Gastroesophageal sphincter (tissue), 4 donors: ENCODE data around the gene FAM120A. TPM values are rescaled to one million over a fixed set of nuclear protein-coding genes. Genes with fewer than 3 reads are reported as not detected.

ENCODE experiments used
- ATAC-seq: fragments of 150-250 bp; one replicate; pipeline ENCODE4 v1.9.1; 2016; ENCODE audit warnings: mild to moderate bottlenecking, moderate library complexity
- H3K27ac ChIP-seq, 4 donors: fragments of 200-600 bp; sonication (generic) in 3 of 4; 1 replicate in 3 of 4; 2 replicates in 1 of 4; pipeline ENCODE4 v1.5.1; 2016 to 2019
- H3K27me3 ChIP-seq: fragments of 200-600 bp; sonication (generic); one replicate; pipeline ENCODE4 v1.5.1; 2019
- H3K36me3 ChIP-seq, 2 donors: fragments of 200-600 bp; sonication (generic); one replicate each; pipeline ENCODE4 v1.5.1; 2019; ENCODE audit warnings: control low read depth in 1 of 2
- H3K4me1 ChIP-seq, 3 donors: fragments of 200-600 bp; sonication (generic); 1 replicate in 2 of 3; 2 replicates in 1 of 3; pipeline ENCODE4 v1.5.1; 2016 to 2019; ENCODE audit warnings: control low read depth in 2 of 3
- H3K4me3 ChIP-seq, 2 donors: fragments of 200-600 bp; sonication (generic); one replicate each; pipeline ENCODE4 v1.5.1; 2019; ENCODE audit warnings: mild to moderate bottlenecking in 1 of 2, moderate library complexity in 1 of 2
- H3K9me3 ChIP-seq, 3 donors: fragments of 200-600 bp; sonication (generic); one replicate each; pipeline ENCODE4 v1.5.1; 2017 to 2019; ENCODE audit warnings: control low read depth in 2 of 3
- EP300 ChIP-seq: sonication (generic); formaldehyde crosslinking; IDR thresholded peaks from one replicate; pipeline ENCODE4 v1.6.1; 2017; ENCODE audit warnings: antibody characterized with exemption, mild to moderate bottlenecking
- POLR2A ChIP-seq, 2 donors: fragments of 450-650 bp; IDR thresholded peaks; one replicate each; pipeline ENCODE4 v1.6.1; 2017; ENCODE audit warnings: antibody characterized with exemption in 2 of 2, mild to moderate bottlenecking in 2 of 2, moderate library complexity in 1 of 2
- POLR2AphosphoS5 ChIP-seq: sonication (generic); formaldehyde crosslinking; IDR thresholded peaks from one replicate; pipeline ENCODE4 v1.6.1; 2017; ENCODE audit warnings: antibody characterized with exemption
- WGBS, 2 donors: methylation state at CpG; one replicate each; pipeline ENCODE4 v1.1.5; 2018; ENCODE audit warnings: low coverage in 1 of 2; 5-methylcytosine and 5-hydroxymethylcytosine counted together
- total RNA-seq, 4 donors: library from RNA; depleted of rRNA; stranded (reverse); fragments of >200 nt; gene quantifications; one replicate each; pipeline ENCODE4 v1.1.0, GENCODE V29; 2016
- TF ChIP-seq, protein P1 (sequence below), 4 experiments: fragments of 200-600 bp in 2 of 4; fragments of 450-650 bp in 2 of 4; sonication (generic) in 1 of 4; IDR thresholded peaks; one replicate each; pipeline ENCODE4 v1.5.1; 2017 to 2019; ENCODE audit warnings: antibody characterized with exemption in 4 of 4, mild to moderate bottlenecking in 2 of 4, moderate library complexity in 2 of 4

The FAM120A gene
- total RNA-seq, 4 donors from 2014 or later: 68.6 to 116 (median 75.7) TPM

DNA sequence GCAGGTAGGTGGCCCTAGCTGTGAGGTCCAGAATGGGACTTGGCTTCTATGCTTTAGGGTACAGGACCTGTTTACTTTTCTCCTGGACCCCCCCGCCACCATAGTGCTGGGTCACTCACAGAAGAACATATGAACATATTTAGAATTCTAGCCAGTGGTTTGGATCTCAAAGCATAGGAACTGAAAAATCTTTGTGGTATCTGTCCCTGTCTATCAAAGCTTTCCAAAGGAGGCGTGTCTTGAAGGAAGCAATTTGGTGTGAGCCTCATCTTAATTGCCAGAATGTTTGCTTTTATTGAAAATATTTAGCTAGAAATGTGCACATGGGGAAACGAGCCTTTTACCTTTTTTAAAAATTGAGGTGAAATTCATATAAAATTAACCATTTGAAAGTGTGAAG is 131.1 kb downstream of the FAM120A start:
- TF ChIP-seq, protein P1, sequence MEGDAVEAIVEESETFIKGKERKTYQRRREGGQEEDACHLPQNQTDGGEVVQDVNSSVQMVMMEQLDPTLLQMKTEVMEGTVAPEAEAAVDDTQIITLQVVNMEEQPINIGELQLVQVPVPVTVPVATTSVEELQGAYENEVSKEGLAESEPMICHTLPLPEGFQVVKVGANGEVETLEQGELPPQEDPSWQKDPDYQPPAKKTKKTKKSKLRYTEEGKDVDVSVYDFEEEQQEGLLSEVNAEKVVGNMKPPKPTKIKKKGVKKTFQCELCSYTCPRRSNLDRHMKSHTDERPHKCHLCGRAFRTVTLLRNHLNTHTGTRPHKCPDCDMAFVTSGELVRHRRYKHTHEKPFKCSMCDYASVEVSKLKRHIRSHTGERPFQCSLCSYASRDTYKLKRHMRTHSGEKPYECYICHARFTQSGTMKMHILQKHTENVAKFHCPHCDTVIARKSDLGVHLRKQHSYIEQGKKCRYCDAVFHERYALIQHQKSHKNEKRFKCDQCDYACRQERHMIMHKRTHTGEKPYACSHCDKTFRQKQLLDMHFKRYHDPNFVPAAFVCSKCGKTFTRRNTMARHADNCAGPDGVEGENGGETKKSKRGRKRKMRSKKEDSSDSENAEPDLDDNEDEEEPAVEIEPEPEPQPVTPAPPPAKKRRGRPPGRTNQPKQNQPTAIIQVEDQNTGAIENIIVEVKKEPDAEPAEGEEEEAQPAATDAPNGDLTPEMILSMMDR (IDR thresholded peaks at IDR 0.05): no peak
- TF ChIP-seq POLR2AphosphoS5: no peak
- TF ChIP-seq POLR2A (IDR thresholded peaks at IDR 0.05): no peak
- no peak for TF ChIP-seq EP300
- no peaks in the 10 kb centered on the region for H3K9me3 ChIP-seq
- no peak for ATAC-seq
- H3K4me3 ChIP-seq: no peak overlapping the region
- H3K4me1 ChIP-seq: peaks cover 0 to 74% (median 33%) of the 10 kb centered on the region in 3 donors
- H3K36me3 ChIP-seq: no peaks in the 10 kb centered on the region
- 68% methylated on average over 2 to 3 of the region's 3 CpGs for WGBS, 2 donors
- H3K27me3 ChIP-seq: no peaks in the 10 kb centered on the region
- peak overlapping the region in 1 of 4 donors; percentile 96 for H3K27ac ChIP-seq

DNA sequence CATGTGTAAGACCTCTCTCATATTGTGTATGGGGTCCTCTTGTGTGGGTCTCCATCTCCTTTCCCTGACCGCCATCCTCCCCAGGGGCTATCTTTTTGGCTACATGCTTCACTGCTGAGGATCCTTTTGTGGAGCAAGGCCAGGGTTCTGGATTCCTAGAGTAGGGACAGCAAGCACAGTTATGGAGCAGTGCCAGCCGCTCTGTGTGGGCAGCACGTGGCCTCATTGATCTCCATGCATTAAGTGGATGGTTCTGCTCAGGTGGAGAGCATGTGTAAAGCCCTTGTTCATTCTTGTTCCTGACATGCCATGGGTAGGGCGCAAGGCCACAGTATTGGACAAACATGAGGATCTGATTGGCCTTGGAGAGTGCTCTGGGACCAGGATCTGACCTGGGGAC is 133.8 kb downstream of the FAM120A start:
- 100% methylated on average over 2 of the region's 4 CpGs; no CpG with 5 or more reads in 1 of the 2 donors for WGBS, 2 donors
- Histone ChIP-seq H3K36me3 (no peaks in the 10 kb centered on the region), H3K4me1 (peaks cover 0 to 74% (median 26%) of the 10 kb centered on the region in 3 donors), H3K4me3 (no peak overlapping the region), H3K27me3 (no peaks in the 10 kb centered on the region), H3K27ac (no peak overlapping the region), H3K9me3 (no peaks in the 10 kb centered on the region)
- TF ChIP-seq EP300 (no peak), POLR2AphosphoS5 (no peak), POLR2A (IDR thresholded peaks at IDR 0.05) (no peak)
- TF ChIP-seq, protein P1 (IDR thresholded peaks at IDR 0.05): no peak
- ATAC-seq: no peak

- H3K4me3 ChIP-seq: no peak overlapping the region
- 100% methylated on average over 1 of the region's 4 CpGs; no CpG with 5 or more reads in 1 of the 2 donors for WGBS, 2 donors
- TF ChIP-seq POLR2AphosphoS5 (no peak), POLR2A (IDR thresholded peaks at IDR 0.05) (no peak), EP300 (no peak)
- TF ChIP-seq, protein P1 (IDR thresholded peaks at IDR 0.05): no peak
- H3K4me1 ChIP-seq: peaks cover 0 to 74% (median 22%) of the 10 kb centered on the region in 3 donors
- no peaks in the 10 kb centered on the region for H3K27me3 ChIP-seq
- ATAC-seq: no peak
- H3K27ac ChIP-seq: no peak overlapping the region
- no peaks in the 10 kb centered on the region for H3K9me3 ChIP-seq
- H3K36me3 ChIP-seq: no peaks in the 10 kb centered on the region
Observed at GRCh38 chr9:93585695-93586094, 134.2 kb downstream of the FAM120A start.

DNA sequence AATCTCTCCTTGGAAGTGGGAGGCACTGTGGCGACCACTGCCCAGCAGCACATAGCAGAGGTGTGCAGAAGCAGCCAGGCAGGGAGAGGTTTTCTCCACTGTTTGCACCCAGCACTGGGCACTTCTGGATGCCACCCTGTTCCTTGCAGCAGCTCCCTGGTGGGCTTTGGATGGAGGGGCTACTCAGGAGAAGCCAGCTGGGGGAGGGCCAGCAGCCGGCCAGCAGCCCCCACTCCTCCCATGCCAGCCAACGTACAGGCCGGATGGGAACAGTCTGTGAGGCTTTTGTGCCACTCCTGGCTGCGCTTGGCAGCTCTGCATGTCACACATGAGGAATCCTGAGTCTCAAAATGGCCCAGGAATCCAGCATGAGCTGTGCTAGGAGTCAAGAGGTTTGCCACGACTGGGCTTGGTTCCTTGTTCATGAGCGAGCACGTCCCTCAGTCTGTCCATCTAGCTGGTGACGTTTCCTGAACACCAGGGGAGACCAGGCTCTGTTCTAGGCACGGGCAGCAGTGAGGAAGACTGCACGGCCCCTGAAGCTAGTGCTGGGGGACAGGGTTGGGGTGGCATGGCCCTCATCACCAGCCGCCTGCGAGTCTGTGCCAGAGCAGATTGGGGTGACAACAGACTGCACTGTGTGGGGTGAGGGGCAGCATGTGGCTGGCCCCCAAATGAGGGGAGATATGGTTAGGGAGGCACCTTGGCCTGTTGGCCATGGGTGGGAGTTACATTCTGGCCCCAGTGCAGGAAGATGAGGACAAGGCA is 135.0 kb downstream of the FAM120A start:
- peaks cover 0 to 74% (median 20%) of the 10 kb centered on the region in 3 donors for H3K4me1 ChIP-seq
- no peak for TF ChIP-seq POLR2A (IDR thresholded peaks at IDR 0.05)
- no peak for TF ChIP-seq EP300
- TF ChIP-seq, protein P1 (IDR thresholded peaks at IDR 0.05): no peak
- no peak for TF ChIP-seq POLR2AphosphoS5
- no peaks in the 10 kb centered on the region for H3K27me3 ChIP-seq
- H3K36me3 ChIP-seq: no peaks in the 10 kb centered on the region
- no peak for ATAC-seq
- H3K4me3 ChIP-seq: no peak overlapping the region
- no peak overlapping the region for H3K27ac ChIP-seq
- WGBS, 2 donors: 90% methylated on average over 4 of the region's 13 CpGs; no CpG with 5 or more reads in 1 of the 2 donors
- no peaks in the 10 kb centered on the region for H3K9me3 ChIP-seq

GRCh38 chr9:93587284-93587650 is 135.8 kb downstream of the FAM120A start:
- no peaks in the 10 kb centered on the region for H3K36me3 ChIP-seq
- WGBS, 2 donors: 75 to 88% methylated on average over 6 of the region's 7 CpGs
- H3K4me1 ChIP-seq: peaks cover 0 to 74% (median 21%) of the 10 kb centered on the region in 3 donors
- no peak overlapping the region for H3K4me3 ChIP-seq
- H3K27ac ChIP-seq: no peak overlapping the region
- TF ChIP-seq POLR2AphosphoS5 (no peak), EP300 (no peak), POLR2A (IDR thresholded peaks at IDR 0.05) (no peak)
- TF ChIP-seq, protein P1 (IDR thresholded peaks at IDR 0.05): no peak
- no peaks in the 10 kb centered on the region for H3K9me3 ChIP-seq
- H3K27me3 ChIP-seq: no peaks in the 10 kb centered on the region
- no peak for ATAC-seq
